ENCODE results near the gene PURB.

DNA sequence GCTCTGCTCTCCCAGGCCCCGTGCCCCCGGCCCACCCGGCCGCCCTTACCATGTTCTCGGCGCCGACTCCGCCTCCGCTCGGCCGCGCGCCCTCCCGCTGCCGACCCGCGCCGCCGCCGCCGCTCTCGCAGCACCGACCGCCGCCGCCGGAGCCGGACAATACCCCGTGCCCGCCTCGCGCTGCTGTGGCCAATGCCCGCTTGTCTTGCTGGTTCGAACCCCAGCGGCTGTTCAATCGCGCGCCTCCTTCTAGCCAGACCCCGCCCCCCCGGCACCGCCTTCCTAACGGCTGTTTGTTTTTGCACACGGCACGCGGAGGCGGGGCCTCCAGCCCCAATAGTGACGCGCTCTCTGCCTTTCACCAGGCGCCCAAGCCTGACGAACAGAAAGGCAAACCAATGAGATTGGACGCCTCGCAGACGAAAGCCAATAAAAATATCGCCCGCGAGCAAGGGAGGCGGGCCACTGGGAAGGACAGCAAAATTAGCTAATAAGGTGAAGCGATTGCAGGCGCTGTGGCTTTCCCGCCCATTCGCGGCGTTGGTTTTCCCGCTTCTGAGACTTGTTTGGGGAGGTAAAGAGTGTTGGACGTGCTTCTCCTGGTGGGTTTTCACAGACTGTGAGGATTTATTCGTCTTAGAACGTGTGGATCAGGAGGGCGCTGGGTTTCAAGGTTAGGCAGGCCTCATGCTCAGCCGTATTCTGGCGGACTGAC lies 37.3 kb downstream of the PURB start, which contains the start of gene H2AZ2:
- TF ChIP-seq, protein P1, sequence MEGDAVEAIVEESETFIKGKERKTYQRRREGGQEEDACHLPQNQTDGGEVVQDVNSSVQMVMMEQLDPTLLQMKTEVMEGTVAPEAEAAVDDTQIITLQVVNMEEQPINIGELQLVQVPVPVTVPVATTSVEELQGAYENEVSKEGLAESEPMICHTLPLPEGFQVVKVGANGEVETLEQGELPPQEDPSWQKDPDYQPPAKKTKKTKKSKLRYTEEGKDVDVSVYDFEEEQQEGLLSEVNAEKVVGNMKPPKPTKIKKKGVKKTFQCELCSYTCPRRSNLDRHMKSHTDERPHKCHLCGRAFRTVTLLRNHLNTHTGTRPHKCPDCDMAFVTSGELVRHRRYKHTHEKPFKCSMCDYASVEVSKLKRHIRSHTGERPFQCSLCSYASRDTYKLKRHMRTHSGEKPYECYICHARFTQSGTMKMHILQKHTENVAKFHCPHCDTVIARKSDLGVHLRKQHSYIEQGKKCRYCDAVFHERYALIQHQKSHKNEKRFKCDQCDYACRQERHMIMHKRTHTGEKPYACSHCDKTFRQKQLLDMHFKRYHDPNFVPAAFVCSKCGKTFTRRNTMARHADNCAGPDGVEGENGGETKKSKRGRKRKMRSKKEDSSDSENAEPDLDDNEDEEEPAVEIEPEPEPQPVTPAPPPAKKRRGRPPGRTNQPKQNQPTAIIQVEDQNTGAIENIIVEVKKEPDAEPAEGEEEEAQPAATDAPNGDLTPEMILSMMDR (optimal IDR thresholded peaks at IDR 0.05 in 1 of 3, IDR thresholded peaks at IDR 0.05 in 1 of 3, conservative IDR thresholded peaks at IDR 0.05 in 1 of 3; ENCODE audit: extremely low read depth in 1 of 3, insufficient read depth in 2 of 3, low read length in 3 of 3): no peak
- TF ChIP-seq EZH2 (IDR thresholded peaks at IDR 0.05; ENCODE audit: low read length): no peak
